H1 (cell line): ENCODE measurements around the gene ZBTB1. TPM values are rescaled to one million over a fixed set of nuclear protein-coding genes. Genes with fewer than 3 reads are reported as not detected.

Experiments
- EGR1 ChIP-seq: IDR thresholded peaks from 2 replicates; pipeline ENCODE4 v1.6.1; 2011; ENCODE audit warnings: low read depth, low read length, borderline replicate concordance
- HDAC2 ChIP-seq, 2 experiments: fragments of 300-600 bp in 1 of 2; sonication (generic) in 1 of 2; IDR thresholded peaks; 2 replicates each; pipeline ENCODE4 v1.6.1; 2011 to 2012; ENCODE audit warnings: low read depth in 2 of 2, low read length in 2 of 2, mild to moderate bottlenecking in 2 of 2, moderate library complexity in 2 of 2, borderline replicate concordance in 1 of 2, inconsistent platforms in 1 of 2
- JUND ChIP-seq: IDR thresholded peaks from 2 replicates; pipeline ENCODE4 v1.6.1; 2011; ENCODE audit warnings: mild to moderate bottlenecking, improper control_type of control experiment, low read length
- MAFK ChIP-seq: IDR thresholded peaks from 2 replicates; pipeline ENCODE4 v1.6.1; 2012; ENCODE audit warnings: low read depth, mild to moderate bottlenecking, improper control_type of control experiment, low read length
- PHF8 ChIP-seq: fragments of 200-600 bp; sonication (generic); conservative IDR thresholded peaks from 2 replicates; pipeline ENCODE4 v1.7.1; 2012; ENCODE audit warnings: low read depth, mild to moderate bottlenecking, inconsistent platforms, low read length, moderate library complexity
- RNF2 ChIP-seq: fragments of 200-900, 300-1000 bp; sonication (generic); IDR thresholded peaks from 2 replicates; pipeline ENCODE4 v1.7.1; 2016; ENCODE audit warnings: borderline replicate concordance, low read depth, mild to moderate bottlenecking, antibody characterized with exemption, low read length; ENCODE audit not compliant: poor library complexity, severe bottlenecking; ENCODE audit errors: missing control alignments
- YY1 ChIP-seq: IDR thresholded peaks from 2 replicates; pipeline ENCODE4 v1.6.1; 2011; ENCODE audit warnings: low read depth, mild to moderate bottlenecking, low read length
- polyA plus RNA-seq, 7 experiments: library from polyadenylated mRNA; depleted of rRNA in 3 of 7; stranded (reverse) in 5 of 7; unstranded in 2 of 7; fragments of >200 nt in 5 of 7; fragments of 200-250 nt in 2 of 7; gene quantifications; 1 replicate in 5 of 7; 2 replicates in 1 of 7; 4 replicates in 1 of 7; pipeline versions ENCODE4 v1.2.1 to v1.2.3, GENCODE V29; 2011 to 2013; ENCODE audit warnings: missing spikeins in 2 of 7, mixed read lengths in 2 of 7
- total RNA-seq: library from RNA; stranded (reverse); fragmentation: NEBNext Ultra II Directional; extraction: Animal tissue kit (Norgen Biotek cat#: 25700); gene quantifications from 2 replicates; pipeline ENCODE4 v1.2.1, GENCODE V29; 2021
- TF ChIP-seq, protein P1 (sequence below): IDR thresholded peaks from 2 replicates; pipeline ENCODE4 v1.6.1; 2011; ENCODE audit warnings: low read length, improper control_type of control experiment

The ZBTB1 gene
- total and polyA plus RNA-seq, 2 of the 8 experiments (the other 6 are each of a cell fraction or from before 2014, with no cell fraction given) = 13.6 to 27.5 TPM

DNA sequence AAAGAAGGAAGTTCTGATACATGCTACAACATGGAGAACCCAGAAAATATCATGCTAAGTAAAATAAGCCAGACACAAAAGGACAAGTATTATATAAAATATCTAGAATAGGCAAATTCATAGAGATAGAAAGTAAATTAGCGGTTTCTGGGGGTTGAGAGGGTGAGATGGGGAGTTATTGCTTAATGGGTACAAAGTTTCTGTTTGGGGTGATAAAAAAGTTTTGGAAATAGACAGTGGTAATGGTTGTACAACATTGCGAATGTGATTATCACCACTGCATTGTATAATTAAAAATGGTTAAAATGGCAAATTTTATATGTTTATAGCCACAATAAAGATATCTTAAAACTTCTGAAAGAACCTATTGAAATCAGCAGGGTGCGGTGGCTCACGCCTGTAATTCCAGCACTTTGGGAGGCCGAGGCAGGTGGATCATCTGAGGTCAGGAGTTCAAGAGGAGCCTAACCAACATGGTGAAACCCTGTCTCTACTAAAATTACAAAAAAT lies 15.9 kb upstream of the ZBTB1 start (continued):
- no peak for TF ChIP-seq RNF2
- TF ChIP-seq EGR1 = no peak
- no peak for TF ChIP-seq PHF8
- TF ChIP-seq JUND = no peak
- no peak for TF ChIP-seq YY1
- TF ChIP-seq HDAC2 (IDR thresholded peaks at IDR 0.05; ENCODE audit: borderline replicate concordance in 1 of 2, low read depth in 2 of 2, low read length in 2 of 2) = no peak
- TF ChIP-seq, protein P1, sequence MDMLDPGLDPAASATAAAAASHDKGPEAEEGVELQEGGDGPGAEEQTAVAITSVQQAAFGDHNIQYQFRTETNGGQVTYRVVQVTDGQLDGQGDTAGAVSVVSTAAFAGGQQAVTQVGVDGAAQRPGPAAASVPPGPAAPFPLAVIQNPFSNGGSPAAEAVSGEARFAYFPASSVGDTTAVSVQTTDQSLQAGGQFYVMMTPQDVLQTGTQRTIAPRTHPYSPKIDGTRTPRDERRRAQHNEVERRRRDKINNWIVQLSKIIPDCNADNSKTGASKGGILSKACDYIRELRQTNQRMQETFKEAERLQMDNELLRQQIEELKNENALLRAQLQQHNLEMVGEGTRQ = no peak
- no peak for TF ChIP-seq MAFK
